ENCODE results near the gene CENPP.

- TF ChIP-seq, protein P1, sequence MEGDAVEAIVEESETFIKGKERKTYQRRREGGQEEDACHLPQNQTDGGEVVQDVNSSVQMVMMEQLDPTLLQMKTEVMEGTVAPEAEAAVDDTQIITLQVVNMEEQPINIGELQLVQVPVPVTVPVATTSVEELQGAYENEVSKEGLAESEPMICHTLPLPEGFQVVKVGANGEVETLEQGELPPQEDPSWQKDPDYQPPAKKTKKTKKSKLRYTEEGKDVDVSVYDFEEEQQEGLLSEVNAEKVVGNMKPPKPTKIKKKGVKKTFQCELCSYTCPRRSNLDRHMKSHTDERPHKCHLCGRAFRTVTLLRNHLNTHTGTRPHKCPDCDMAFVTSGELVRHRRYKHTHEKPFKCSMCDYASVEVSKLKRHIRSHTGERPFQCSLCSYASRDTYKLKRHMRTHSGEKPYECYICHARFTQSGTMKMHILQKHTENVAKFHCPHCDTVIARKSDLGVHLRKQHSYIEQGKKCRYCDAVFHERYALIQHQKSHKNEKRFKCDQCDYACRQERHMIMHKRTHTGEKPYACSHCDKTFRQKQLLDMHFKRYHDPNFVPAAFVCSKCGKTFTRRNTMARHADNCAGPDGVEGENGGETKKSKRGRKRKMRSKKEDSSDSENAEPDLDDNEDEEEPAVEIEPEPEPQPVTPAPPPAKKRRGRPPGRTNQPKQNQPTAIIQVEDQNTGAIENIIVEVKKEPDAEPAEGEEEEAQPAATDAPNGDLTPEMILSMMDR (IDR thresholded peaks at IDR 0.05) = no peak
- no peak for TF ChIP-seq POLR2A (IDR thresholded peaks at IDR 0.05)
Measured at GRCh38 chr9:92333282-92333634, 7.5 kb downstream of the CENPP start.
